Trophoblast cell (in vitro differentiated cells and primary cell): Measurements from ENCODE around the gene ACSBG1.

ENCODE experiments used
- DNase-seq, 2 donors: peaks; one replicate each; pipeline ENCODE4 v3.0.0-alpha.2; 2016
- H2AFZ ChIP-seq: 2 replicates; pipeline ENCODE4 v1.6.1; 2013; ENCODE audit warnings: low read length, moderate library complexity, mild to moderate bottlenecking; ENCODE audit not compliant: insufficient read depth, poor library complexity
- H2AK5ac ChIP-seq: 2 replicates; pipeline ENCODE4 v1.6.1; 2013; ENCODE audit warnings: mild to moderate bottlenecking, low read length
- H2BK120ac ChIP-seq: 2 replicates; pipeline ENCODE4 v1.6.1; 2013; ENCODE audit warnings: low read length, mild to moderate bottlenecking, moderate library complexity; ENCODE audit not compliant: insufficient read depth, poor library complexity
- H2BK12ac ChIP-seq: 2 replicates; pipeline ENCODE4 v1.6.1; 2013; ENCODE audit warnings: mild to moderate bottlenecking, low read length, moderate library complexity
- H2BK5ac ChIP-seq: 2 replicates; pipeline ENCODE4 v1.6.1; 2013; ENCODE audit warnings: low read length, low read depth, moderate library complexity, mild to moderate bottlenecking; ENCODE audit not compliant: poor library complexity
- H3K14ac ChIP-seq: 2 replicates; pipeline ENCODE4 v1.6.1; 2013; ENCODE audit warnings: mild to moderate bottlenecking, low read length
- H3K18ac ChIP-seq: 2 replicates; pipeline ENCODE4 v1.6.1; 2013; ENCODE audit warnings: mild to moderate bottlenecking, low read length
- H3K23ac ChIP-seq: 2 replicates; pipeline ENCODE4 v1.6.1; 2013; ENCODE audit warnings: low read length
- H3K27ac ChIP-seq: 2 replicates; pipeline ENCODE4 v1.5.1; 2013; ENCODE audit warnings: low read depth, mild to moderate bottlenecking, inconsistent platforms, low read length, moderate library complexity
- H3K27me3 ChIP-seq: 2 replicates; pipeline ENCODE4 v1.6.1; 2013; ENCODE audit warnings: inconsistent platforms, mild to moderate bottlenecking, low read length, moderate library complexity; ENCODE audit not compliant: insufficient read depth
- H3K36me3 ChIP-seq, 2 experiments: 1 replicate in 1 of 2; 2 replicates in 1 of 2; pipeline ENCODE4 v1.6.1; 2013; ENCODE audit warnings: low read length in 2 of 2, mild to moderate bottlenecking in 2 of 2, moderate library complexity in 1 of 2; ENCODE audit not compliant: insufficient read depth in 2 of 2, control insufficient read depth in 1 of 2
- H3K4ac ChIP-seq: 2 replicates; pipeline ENCODE4 v1.6.1; 2013; ENCODE audit warnings: low read depth, mild to moderate bottlenecking, low read length, moderate library complexity
- H3K4me1 ChIP-seq, 2 experiments: 1 replicate in 1 of 2; 2 replicates in 1 of 2; pipeline ENCODE4 v1.6.1; 2013; ENCODE audit warnings: low read length in 2 of 2, mild to moderate bottlenecking in 2 of 2, moderate library complexity in 1 of 2; ENCODE audit not compliant: insufficient read depth in 2 of 2, control insufficient read depth in 1 of 2
- H3K4me2 ChIP-seq: 2 replicates; pipeline ENCODE4 v1.6.1; 2013; ENCODE audit warnings: inconsistent platforms, mild to moderate bottlenecking, low read length, moderate library complexity
- H3K4me3 ChIP-seq: 2 replicates; pipeline ENCODE4 v1.5.1; 2013; ENCODE audit warnings: mild to moderate bottlenecking, low read depth, low read length, inconsistent platforms
- H3K79me1 ChIP-seq: one replicate; pipeline ENCODE4 v1.6.1; 2013; ENCODE audit warnings: low read length
- H3K79me2 ChIP-seq: 2 replicates; pipeline ENCODE4 v1.6.1; 2013; ENCODE audit warnings: low read length, mild to moderate bottlenecking; ENCODE audit not compliant: control insufficient read depth, insufficient read depth, poor library complexity
- H3K9ac ChIP-seq: 2 replicates; pipeline ENCODE4 v1.6.1; 2013; ENCODE audit warnings: mild to moderate bottlenecking, low read length
- H3K9me3 ChIP-seq: 2 replicates; pipeline ENCODE4 v1.6.1; 2013; ENCODE audit warnings: low read depth, mild to moderate bottlenecking, control low read depth, inconsistent platforms, low read length; ENCODE audit not compliant: insufficient read depth
- H4K12ac ChIP-seq: 2 replicates; pipeline ENCODE4 v1.6.1; 2013; ENCODE audit warnings: low read depth, mild to moderate bottlenecking, low read length, moderate library complexity
- H4K8ac ChIP-seq: 2 replicates; pipeline ENCODE4 v1.6.1; 2013; ENCODE audit warnings: low read depth, mild to moderate bottlenecking, low read length, moderate library complexity
- H4K91ac ChIP-seq: one replicate; pipeline ENCODE4 v1.6.1; 2013; ENCODE audit warnings: low read depth, mild to moderate bottlenecking, low read length, moderate library complexity
- WGBS: extraction: QIAGEN DNeasy Blood & Tissue Kit; methylation state at CpG from one replicate; pipeline ENCODE4 v1.1.7; 2013; ENCODE audit warnings: missing lambda C conversion rate; ENCODE audit not compliant: insufficient read length, insufficient coverage; ENCODE audit errors: extremely low coverage; 5-methylcytosine and 5-hydroxymethylcytosine counted together

The ACSBG1 gene

GRCh38 chr15:78182336-78182700 lies 52.0 kb downstream of the ACSBG1 start:
- Histone ChIP-seq H3K9ac (no peak overlapping the region), H3K23ac (no peak overlapping the region), H3K4me3 (no peak overlapping the region), H3K4ac (no peak overlapping the region), H2AFZ (no peak overlapping the region), H4K8ac (no peak overlapping the region), H3K18ac (no peak overlapping the region), H2AK5ac (no peak overlapping the region), H2BK12ac (no peak overlapping the region), H3K14ac (no peak overlapping the region), H3K4me2 (no peak overlapping the region), H3K36me3 (no peaks in the 10 kb centered on the region), H3K27me3 (no peaks in the 10 kb centered on the region), H3K79me2 (no peaks in the 10 kb centered on the region), H3K9me3 (peaks cover 2% of the 10 kb centered on the region), H3K4me1 (no peaks in the 10 kb centered on the region), H2BK5ac (no peak overlapping the region), H4K91ac (no peak overlapping the region), H3K79me1 (no peaks in the 10 kb centered on the region), H2BK120ac (no peak overlapping the region), H4K12ac (no peak overlapping the region), H3K27ac (no peak overlapping the region)
- no peak for DNase-seq
- WGBS, result no CpG with 5 or more reads among the region's 5 CpGs

- Histone ChIP-seq H3K36me3 (no peaks in the 10 kb centered on the region), H3K4ac (no peak overlapping the region), H3K27me3 (no peaks in the 10 kb centered on the region), H4K8ac (no peak overlapping the region), H2BK120ac (no peak overlapping the region), H3K18ac (no peak overlapping the region), H4K12ac (no peak overlapping the region), H3K9me3 (peaks cover 2% of the 10 kb centered on the region), H3K4me1 (no peaks in the 10 kb centered on the region), H3K23ac (no peak overlapping the region), H2AK5ac (no peak overlapping the region), H4K91ac (no peak overlapping the region), H3K27ac (no peak overlapping the region), H3K14ac (no peak overlapping the region), H3K79me1 (no peaks in the 10 kb centered on the region), H2BK12ac (no peak overlapping the region), H2BK5ac (no peak overlapping the region), H3K4me2 (no peak overlapping the region), H2AFZ (no peak overlapping the region), H3K79me2 (no peaks in the 10 kb centered on the region), H3K9ac (no peak overlapping the region), H3K4me3 (no peak overlapping the region)
- no CpG with 5 or more reads among the region's 5 CpGs for WGBS
- DNase-seq, result no peak
Measured at GRCh38 chr15:78179906-78180305, 54.5 kb downstream of the ACSBG1 start.

DNA sequence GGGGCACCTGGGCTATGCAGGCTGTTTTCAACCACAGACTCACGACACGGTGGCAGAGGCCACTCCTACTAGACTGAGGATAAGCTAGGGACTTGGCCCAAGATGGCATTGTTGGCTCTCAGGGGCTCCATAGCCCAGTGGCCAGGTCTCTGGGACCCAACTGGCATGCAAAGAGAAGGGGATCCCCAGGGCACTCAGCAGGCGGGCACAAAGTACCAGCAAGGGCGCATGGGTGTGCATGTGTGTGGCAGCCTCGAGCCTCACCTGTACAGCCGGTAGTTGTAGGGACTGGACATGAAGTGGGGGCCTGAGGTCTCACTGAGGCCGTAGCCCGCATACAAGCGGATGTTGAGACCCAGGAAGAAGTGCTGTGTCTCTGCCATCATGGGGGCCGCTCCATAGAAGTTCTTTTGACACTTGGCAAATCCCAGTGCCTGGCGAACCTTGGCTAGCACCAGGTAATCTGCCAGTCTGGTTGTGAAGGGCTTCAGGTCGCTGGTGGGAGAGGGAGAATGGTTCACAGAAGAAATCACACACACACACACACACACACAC lies 55.0 kb downstream of the ACSBG1 start:
- no peak overlapping the region for H3K9ac ChIP-seq
- no peak overlapping the region for H4K91ac ChIP-seq
- H3K4me2 ChIP-seq, result no peak overlapping the region
- no peak overlapping the region for H4K8ac ChIP-seq
- no peak overlapping the region for H3K4ac ChIP-seq
- peaks cover 2% of the 10 kb centered on the region for H3K9me3 ChIP-seq
- DNase-seq, result no peak
- no peak overlapping the region for H3K18ac ChIP-seq
- no peak overlapping the region for H2BK12ac ChIP-seq
- no peaks in the 10 kb centered on the region for H3K4me1 ChIP-seq
- H3K23ac ChIP-seq, result no peak overlapping the region
- H2BK120ac ChIP-seq, result no peak overlapping the region
- H3K27me3 ChIP-seq, result no peaks in the 10 kb centered on the region
- no peak overlapping the region for H3K14ac ChIP-seq
- WGBS, result no CpG with 5 or more reads among the region's 12 CpGs
- no peak overlapping the region for H4K12ac ChIP-seq
- H2BK5ac ChIP-seq, result no peak overlapping the region
- no peaks in the 10 kb centered on the region for H3K79me1 ChIP-seq
- H2AFZ ChIP-seq, result no peak overlapping the region
- no peaks in the 10 kb centered on the region for H3K36me3 ChIP-seq
- H3K4me3 ChIP-seq, result no peak overlapping the region
- no peaks in the 10 kb centered on the region for H3K79me2 ChIP-seq
- no peak overlapping the region for H2AK5ac ChIP-seq
- H3K27ac ChIP-seq, result no peak overlapping the region

- no peak overlapping the region for H2BK5ac ChIP-seq
- H3K79me2 ChIP-seq, result no peaks in the 10 kb centered on the region
- no peak overlapping the region for H3K4me2 ChIP-seq
- H3K14ac ChIP-seq, result no peak overlapping the region
- H4K12ac ChIP-seq, result no peak overlapping the region
- H3K27me3 ChIP-seq, result no peaks in the 10 kb centered on the region
- no peak overlapping the region for H4K91ac ChIP-seq
- no peak overlapping the region for H3K23ac ChIP-seq
- H3K79me1 ChIP-seq, result no peaks in the 10 kb centered on the region
- H2AFZ ChIP-seq, result no peak overlapping the region
- H3K9ac ChIP-seq, result no peak overlapping the region
- H3K9me3 ChIP-seq, result peaks cover 2% of the 10 kb centered on the region
- H3K18ac ChIP-seq, result no peak overlapping the region
- peak in 1 of 2 donors; percentile 18 for DNase-seq
- H4K8ac ChIP-seq, result no peak overlapping the region
- H2BK12ac ChIP-seq, result no peak overlapping the region
- no peaks in the 10 kb centered on the region for H3K36me3 ChIP-seq
- H2BK120ac ChIP-seq, result no peak overlapping the region
- WGBS, result no CpG with 5 or more reads among the region's 6 CpGs
- H3K4me3 ChIP-seq, result no peak overlapping the region
- no peak overlapping the region for H3K27ac ChIP-seq
- no peaks in the 10 kb centered on the region for H3K4me1 ChIP-seq
- no peak overlapping the region for H2AK5ac ChIP-seq
- H3K4ac ChIP-seq, result no peak overlapping the region
Measured at GRCh38 chr15:78178064-78178463, 56.3 kb downstream of the ACSBG1 start.
